HG02938 (cell line): Measurements from ENCODE around the gene NHEJ1.

ENCODE experiments used
- ATAC-seq: cut with Tn5 transposase; IDR thresholded peaks from one replicate; pipeline ENCODE4 v1.9.1; 2021; ENCODE audit warnings: mild to moderate bottlenecking, moderate library complexity; ENCODE audit not compliant: unreplicated experiment

The NHEJ1 gene

DNA sequence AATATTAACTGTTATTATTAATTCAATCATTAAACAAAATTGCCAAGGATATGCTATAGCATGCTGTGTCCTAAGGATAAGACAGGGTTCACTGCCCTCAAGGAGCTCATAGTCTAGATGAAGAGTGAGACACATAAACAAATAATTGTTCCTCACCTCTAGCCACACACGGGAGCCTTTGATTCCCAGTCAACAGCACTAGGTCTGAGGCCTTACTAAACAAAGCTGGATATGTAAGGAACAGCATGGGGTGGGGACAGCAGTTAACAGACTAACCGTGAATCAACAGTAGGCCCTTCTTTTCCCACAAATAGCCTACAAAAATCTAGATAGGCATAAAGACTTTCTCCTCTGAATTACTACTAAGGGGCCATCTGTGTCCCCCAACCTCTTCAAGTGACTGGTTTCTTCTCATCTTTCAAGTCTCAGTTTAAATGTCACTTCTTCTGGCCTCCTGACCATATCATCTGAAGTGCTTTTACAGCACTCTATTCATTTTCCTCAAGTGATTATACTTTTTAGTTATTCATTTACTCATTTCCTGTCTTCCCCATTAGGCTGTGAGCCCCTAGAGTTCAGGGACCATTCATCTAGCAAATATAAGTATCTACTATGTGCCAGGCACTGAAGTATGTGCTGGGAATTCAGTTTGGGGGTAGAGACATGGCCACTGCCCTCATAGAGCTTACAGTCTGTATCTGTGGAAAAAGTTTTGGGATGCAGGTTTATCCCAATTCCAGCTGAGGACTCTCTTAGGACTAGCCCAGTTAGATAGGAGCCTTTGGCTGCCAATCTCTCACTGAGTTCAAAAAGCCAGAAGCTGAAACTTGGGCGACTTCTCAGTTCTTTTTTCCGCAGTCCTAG, 69.9 kb downstream of the NHEJ1 start:
- ATAC-seq, result no peak

DNA sequence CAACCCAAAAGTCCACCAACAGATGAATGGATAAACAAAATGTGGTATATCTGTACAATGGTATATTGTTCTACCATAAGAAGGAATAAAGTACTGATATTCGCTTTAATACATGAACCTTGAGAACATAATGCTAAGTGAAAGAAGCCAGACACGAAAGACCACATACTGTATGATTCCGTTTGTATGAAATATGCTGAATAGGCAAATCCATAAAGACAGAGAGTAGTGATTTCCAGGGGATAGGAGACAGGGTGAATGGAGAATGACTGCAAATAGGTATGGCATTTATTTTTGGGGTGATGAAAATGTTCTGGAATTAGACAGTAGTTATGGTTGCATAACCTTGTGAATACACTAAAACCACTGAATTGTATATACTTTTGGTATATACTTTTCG, 71.3 kb downstream of the NHEJ1 start:
- no peak for ATAC-seq

DNA sequence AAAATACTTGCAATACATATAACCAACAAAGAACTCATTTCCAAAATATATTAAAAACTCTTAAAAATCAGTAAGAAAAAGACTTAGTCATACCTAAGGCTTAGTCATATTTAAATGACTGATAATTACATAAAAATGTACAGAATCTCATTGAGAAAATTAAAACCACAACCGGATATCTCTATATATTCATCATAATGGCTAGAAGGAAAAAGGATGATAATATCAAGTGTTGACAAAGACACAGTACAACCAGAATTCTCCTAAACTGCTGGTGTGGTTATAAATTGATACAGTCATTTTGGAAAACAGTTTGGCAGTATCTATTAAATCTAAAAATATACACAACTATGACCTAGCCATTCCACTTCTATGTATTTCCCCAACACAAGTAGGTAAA, 72.8 kb downstream of the NHEJ1 start:
- no peak for ATAC-seq

DNA sequence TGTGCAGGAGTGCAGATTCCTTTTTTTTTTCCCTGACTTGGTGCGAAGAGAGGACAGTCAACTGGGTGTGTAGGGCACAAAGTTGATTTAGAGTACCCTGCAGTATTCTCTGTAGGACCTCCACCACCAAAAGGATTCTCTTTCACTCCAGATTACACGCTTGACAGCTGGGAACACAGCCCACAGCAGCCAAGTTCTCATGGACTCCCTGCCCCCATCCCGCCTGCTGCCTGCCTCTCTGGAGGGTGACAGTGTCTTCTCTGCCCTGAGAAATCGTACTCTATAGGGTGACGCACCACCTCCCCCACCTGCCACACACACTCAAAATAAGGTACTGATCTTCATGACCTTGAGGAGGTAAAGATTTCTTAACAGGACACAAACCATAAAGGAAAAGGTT, 73.3 kb downstream of the NHEJ1 start:
- no peak for ATAC-seq

DNA sequence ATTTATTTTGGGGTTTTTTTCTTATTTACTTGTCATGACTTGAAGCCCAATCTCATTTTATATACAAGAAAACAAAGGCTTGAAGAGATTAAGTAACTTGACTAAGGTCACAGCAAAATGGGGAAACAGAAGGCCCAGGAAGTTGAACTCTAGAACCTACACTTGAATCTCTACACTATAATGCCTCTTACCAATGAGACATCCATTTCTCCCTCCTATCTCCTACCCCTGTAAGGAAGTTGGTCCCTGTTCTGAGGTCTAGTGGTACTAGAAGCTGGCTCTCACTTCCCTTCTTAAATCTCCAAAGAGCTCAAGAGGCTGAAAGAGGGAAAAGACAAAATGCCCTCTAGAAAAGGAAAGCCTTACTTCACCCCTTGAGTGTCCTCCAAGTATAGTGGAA, 74.4 kb downstream of the NHEJ1 start:
- no peak for ATAC-seq

DNA sequence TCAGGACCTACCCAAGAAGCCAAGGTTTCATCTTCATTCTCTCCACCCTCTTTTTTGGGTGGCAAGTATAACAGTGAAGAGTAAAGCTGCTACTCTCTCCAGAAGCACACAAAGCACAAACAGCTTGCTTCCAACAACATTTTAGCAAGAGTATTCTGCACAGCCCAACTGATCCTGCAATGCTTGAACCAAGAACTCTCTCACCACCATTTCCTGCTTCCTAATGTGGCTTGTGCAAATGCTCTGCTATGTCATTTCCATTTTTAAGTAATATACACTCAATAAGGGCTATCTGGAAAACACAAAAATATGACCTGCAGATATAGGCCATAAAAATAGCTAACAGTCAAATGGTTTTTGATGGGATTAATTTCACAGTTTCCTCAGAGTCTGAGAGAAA, 75.8 kb downstream of the NHEJ1 start:
- no peak for ATAC-seq

DNA sequence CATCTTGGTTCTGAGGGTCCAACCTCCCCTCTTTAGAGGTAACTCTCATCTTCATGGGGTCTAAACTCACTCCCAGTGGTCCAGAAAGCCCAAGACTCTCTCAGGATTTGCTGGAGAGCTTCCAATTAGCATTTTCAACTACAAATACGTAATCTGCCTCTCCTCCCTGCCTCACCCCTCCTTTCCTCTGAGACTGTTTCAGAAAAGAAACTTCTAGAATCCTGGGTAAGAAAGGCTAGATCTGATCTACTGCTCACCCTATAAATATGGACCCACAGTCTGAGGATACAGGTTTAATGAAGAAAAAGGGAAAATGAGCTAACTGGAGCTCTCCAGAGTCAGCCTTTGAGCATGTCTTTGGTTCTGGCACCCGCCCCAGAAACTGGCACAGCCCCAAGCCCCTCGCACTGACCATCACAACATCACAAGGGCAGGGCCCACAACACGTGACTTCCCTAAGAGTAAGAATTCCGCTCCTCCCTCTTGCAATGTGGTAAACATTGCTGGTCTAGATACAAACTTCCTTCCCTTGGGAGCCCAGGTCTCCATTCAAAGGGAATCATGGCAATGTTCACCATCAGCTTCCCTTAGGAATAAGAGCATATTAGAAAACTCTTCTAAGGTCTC, 78.2 kb downstream of the NHEJ1 start:
- no peak for ATAC-seq

DNA sequence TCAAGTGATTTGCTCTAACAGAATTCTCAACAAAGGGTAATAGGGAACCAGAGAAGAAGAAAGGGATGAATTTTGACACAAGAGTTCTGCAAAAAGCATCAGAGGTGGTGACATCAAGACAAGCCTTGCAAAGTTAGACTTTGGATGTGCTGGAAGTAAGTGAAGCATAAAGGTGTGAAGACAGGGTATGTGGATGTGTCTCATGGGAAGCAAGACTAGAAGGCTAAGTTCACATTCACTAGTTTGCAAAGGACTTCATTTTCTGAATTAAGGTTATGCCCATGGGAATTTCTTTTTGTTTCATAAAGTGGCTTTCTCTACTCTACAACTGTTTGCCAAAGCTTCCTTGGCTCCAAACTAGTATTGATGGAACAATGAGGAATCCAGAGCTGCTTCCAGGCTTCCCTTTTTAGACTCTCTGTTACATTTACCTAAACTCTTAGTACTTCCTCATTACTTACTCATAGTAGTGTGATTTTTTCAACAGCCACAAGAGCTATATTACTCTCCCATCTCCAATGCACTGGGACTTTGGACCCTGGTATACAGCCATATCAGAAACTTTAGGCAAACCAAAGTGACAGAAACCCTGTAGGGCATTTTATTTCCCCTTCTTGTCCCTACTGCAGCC, 78.8 kb downstream of the NHEJ1 start:
- no peak for ATAC-seq

DNA sequence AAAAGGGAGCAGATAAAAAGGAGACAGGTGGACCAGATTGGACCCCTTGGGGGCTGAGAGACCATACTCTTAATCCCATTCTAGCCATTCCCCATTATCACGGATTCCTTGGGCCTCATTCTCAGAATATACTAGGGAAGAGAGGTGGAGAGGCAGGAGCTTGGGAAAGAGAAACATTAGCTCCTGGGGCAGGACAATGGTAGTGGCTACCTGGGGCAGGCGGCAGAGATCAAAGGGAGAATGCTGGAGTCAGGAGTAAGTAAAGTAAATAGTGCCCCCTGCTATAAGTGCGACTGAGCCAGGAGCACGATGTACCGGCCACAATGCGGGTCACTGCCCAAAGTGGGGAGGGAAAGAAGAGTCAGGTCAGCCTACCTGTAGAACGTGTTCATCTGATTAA, 79.5 kb downstream of the NHEJ1 start:
- no peak for ATAC-seq

DNA sequence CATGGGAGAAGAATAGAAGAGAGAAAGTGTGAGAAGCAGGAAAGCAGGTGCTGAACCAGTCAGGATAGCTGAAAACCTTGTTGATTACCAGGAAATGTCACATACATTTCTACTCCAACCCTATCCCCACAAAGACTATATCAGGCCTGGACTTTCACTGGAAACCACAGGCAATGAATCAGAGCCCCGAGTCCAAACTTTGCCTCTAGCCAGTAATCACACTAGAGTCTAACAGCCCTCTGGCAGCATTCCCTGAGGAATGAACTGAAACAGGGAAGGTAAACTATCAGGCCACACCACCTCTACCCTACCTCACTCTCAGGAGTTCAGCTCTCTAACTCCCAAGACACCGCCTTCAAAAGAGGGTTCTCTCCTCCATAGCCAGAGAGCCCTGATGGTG, 81.2 kb downstream of the NHEJ1 start:
- ATAC-seq, result no peak

DNA sequence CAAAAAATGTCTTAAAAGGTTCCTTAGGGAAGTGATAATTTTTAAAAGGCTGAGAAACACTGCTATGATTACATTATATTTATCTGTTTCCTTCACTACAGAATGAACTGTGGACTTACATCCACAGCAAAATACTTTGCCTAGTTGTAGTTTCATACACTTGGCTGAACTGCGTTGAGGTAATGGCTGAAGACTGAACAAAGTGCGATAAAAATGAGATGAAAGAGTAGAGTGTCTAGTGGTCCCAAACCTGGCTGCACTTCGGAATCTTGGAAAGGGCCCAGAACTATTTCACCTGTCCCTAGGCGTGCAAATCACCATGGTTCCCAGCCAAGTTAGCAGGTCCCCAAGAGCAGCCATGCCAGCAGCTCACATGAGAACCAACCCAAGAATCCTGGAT, 81.7 kb downstream of the NHEJ1 start:
- no peak for ATAC-seq

DNA sequence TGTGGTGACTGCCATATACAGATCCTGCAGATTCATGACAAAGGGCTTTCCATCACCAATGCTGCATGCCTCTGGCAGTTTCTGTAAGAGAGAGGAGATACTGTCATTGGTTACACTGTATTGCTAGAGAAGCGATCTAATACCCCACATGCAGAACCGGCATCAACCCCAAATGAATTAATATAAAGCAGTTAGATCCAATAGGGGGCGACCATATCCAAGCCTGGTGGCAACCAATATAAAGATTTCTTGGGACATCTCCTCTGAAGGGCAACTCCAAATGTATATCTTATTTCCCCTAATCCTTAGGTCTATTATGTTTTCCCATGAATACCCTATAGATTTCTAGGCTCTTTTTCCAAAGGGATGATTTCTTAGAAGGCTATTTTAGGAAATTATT, 82.5 kb downstream of the NHEJ1 start:
- ATAC-seq, result no peak

DNA sequence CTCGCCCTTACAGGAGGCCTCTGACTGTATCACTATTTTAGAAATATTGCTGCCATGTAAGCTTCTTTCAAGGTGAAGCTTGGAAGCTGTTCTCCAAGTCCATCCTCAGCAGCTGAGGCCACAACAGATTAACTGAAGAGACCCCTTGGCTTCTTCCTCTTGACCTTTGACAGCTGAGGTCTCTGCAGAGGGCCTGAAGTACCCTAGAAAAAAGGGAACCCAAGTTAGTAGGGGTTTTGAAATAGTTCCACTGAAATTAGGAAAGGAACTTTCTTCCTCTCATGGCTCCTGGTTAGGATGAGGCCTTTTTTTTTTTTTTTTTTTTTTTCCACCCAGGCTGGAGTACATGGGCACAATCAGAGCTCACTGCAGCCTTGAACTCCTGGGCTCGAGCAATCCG, 84.4 kb downstream of the NHEJ1 start:
- ATAC-seq, result no peak

DNA sequence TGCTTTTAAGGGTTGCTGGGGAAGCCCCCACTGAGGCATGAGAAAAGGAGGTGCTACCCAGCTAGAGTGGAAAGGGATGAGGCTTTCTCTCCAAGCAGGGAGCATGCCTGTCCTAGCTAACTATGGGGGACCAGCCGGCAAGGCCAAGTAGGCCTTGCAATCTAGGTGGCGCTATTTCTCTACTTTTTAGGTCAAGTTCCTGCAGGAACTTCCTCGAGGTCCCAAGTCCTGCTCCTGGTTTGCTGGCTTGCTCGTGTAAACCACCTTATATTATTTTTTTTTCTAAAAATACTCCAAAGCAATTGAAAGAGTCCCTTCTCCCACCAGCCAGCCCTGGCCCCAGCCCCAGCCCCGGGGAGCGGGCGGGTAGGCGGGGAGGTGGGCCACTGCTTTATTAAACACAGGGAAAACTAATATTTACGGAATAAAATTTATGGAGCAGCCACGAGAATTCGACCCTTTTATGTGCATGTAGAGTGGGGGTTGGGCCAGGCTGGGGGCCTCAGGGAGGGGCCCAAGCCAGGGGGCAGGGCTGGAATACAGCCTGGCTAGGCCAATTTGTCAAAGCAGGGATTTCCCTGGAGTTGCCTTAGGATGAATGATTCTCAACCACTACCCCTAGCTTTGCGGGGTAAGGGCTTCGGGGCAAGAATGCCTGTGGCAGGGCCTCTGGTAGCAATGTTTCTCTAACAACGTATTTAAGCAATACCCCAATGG, 87.0 kb downstream of the NHEJ1 start:
- no peak for ATAC-seq

DNA sequence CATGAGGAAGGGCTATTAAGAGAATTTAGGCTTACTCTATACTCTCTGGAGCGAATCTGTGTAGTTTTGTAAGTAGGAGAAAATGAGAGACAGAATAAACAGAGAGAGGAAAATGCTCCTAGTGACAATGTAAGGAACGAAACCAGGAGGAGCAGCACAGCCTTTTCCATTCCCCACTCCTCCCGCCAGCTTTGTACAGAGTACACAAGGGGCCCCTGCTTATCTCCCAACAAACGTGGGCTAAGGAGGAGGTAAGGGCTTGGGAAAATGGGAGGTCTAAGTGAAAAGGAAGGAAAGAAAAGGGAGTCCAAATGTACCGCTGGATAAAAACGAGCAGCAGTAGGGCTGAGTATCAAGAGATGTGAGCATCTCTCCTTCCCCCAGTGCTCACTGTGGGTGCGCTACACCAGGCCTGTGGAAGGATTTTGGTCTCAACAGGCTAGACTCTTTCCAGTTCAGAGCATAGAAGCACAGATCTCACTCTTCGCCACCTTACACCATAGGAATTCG, 87.8 kb downstream of the NHEJ1 start:
- ATAC-seq, result no peak

DNA sequence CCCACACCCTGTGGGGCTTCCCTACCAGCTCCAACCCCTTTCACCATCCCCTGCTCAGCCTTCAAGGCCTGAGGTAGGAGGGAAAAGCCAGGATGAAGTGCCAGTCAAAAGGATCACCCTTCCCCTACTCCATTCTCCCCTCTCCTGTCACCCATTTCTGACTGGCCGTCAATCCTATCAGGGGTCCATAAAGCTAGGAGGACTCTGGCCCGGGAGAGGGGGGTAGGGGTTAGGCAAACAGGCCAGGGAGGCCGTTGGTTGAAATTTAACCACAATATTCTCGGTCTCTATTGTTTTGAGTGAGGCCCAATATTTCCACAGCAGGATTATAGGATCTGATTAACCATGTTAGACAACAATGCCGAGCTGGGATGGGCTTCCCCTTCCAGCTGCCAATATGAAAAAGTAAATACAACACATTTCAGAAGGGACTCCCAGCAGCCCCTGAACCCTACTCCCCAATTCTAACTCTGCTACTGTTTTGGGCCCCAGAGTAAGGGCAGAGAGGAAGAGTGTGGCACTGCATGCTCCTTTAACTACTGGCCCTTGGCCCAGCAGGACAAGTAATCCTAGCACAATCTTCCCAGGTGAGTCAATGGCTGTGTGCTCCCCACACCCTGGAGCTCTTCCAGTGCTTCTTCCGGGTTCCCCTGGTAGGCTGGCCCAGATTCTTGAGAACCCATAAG, 89.3 kb downstream of the NHEJ1 start:
- no peak for ATAC-seq

DNA sequence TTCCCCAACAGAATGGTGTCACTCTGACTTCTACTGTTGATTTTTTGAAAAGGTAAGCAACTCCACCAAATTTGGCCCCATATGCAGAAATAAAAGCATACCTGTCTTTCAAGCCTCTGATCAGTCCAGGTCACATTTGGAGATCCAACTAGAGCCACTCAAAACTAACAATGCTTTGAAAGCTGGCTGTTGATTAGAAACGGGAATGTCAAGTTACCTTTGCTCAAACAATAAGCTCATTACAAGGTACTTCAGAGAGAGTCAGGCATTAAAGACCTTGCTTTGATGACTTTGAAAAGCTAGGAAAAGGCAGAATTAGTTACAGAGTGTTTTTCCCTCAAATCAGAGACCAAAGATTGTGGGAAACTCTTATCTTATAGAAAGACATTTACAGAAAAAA, 95.1 kb downstream of the NHEJ1 start:
- no peak for ATAC-seq

DNA sequence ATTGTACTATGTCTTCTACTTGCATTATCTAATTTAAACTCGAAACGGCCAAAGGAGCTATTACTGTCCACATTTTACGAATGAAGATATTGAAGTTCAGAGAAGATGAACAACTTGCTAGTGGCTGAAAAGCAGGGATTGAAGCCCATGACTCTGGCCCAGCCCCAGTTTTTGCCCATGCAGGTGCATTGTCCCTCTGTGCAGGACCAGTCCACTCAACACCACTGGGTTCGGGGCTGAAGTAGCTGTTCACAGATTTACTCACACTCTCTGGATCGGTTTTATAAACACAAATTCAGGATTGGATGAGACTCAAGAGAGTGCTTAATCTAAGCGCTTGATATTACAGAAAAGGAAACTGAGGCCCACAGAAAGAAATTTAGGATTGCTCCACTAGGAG, 98.5 kb downstream of the NHEJ1 start:
- no peak for ATAC-seq

DNA sequence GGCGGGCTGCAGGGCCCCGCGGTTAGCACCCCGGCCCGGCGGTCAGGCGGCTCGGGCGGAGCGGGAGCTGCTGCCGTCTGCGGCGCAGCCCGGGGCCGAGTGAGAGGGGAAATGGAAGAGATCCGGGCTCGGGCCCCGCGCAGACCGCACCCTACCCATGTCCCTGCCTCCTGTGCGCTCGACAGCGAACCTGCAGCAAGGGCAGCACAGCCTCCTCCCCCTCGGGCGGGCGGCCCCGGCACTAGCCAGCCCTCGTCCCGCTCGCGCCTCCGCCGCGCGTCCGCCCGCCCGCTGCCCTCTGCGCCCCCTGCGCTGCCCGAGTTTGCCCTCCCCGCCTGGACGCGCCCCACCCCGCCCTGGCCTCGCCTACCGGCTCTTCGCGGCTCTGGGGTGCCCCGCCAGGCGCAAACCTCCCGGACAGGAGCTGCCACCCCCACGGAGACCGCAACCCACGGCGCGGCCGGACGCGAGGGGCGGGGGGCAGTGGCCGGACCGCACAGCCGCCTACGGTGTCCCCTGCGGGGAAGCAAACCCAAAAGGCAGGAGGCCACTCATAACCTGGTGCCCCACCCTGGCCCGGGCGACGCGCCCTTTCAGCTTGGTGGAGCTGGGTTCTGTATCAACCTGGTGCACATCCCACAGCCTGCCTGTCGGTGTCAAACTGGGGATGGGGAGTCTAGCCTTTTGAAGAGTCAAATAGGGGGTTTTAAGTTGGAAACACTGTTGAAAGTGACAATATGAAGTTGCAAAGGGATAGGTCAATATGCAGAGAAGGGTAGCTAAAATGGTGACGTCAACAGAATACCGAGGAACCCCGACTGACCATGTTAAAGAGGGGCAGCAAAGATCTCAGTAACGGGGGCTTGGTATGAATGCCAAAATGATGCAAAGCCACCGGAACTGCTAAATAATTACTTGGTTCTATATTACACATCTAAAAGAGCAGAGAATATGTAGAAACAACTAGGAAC, 99.5 kb downstream of the NHEJ1 start, which contains the start of gene IHH:
Gene IHH, minus strand, starts transcription at position 101 of the 971 bp plus-strand sequence. CDS start 454 bp downstream, outside the sequence.
- ATAC-seq, result no peak
